DOHH2 (cell line): ENCODE results near the gene DOCK9.

ENCODE experiments used
- H3F3A ChIP-seq: fragments of 200-600 bp; sonication (generic), shearing (Covaris generic); 2 replicates; pipeline ENCODE4 v1.6.0; 2016; ENCODE audit warnings: antibody characterized with exemption, mild to moderate bottlenecking; ENCODE audit not compliant: control insufficient read depth, insufficient read depth
- H3K27ac ChIP-seq: fragments of 200-600 bp; sonication (generic); 2 replicates; pipeline ENCODE4 v1.5.1; 2014; ENCODE audit warnings: low read depth, mild to moderate bottlenecking, low read length, moderate library complexity
- H3K27me3 ChIP-seq: fragments of 200-600 bp; sonication (generic); 2 replicates; pipeline ENCODE4 v1.6.1; 2014; ENCODE audit warnings: mild to moderate bottlenecking, low read length, mixed read lengths; ENCODE audit not compliant: control insufficient read depth
- H3K36me3 ChIP-seq: fragments of 200-600 bp; sonication (generic); 2 replicates; pipeline ENCODE4 v1.6.1; 2014; ENCODE audit warnings: mild to moderate bottlenecking, low read length, moderate library complexity, mixed read lengths; ENCODE audit not compliant: control insufficient read depth
- H3K4me1 ChIP-seq: fragments of 200-600 bp; sonication (generic); 2 replicates; pipeline ENCODE4 v1.6.1; 2014; ENCODE audit warnings: mild to moderate bottlenecking, low read length, mixed read lengths; ENCODE audit not compliant: control insufficient read depth
- H3K4me2 ChIP-seq: fragments of 200-600 bp; sonication (generic); 2 replicates; pipeline ENCODE4 v1.6.0; 2014; ENCODE audit warnings: mild to moderate bottlenecking, low read length, moderate library complexity
- H3K4me3 ChIP-seq: fragments of 200-600 bp; sonication (generic); 2 replicates; pipeline ENCODE4 v1.5.1; 2014; ENCODE audit warnings: mild to moderate bottlenecking, low read length, mixed read lengths
- H3K79me2 ChIP-seq: fragments of 200-600 bp; sonication (generic); 2 replicates; pipeline ENCODE4 v1.6.1; 2014; ENCODE audit warnings: mild to moderate bottlenecking, low read length, mixed read lengths; ENCODE audit not compliant: control insufficient read depth
- H3K9me2 ChIP-seq: fragments of 200-600 bp; sonication (generic); replicated peaks from 2 replicates; pipeline ENCODE4 v1.6.1; 2014; ENCODE audit warnings: mild to moderate bottlenecking, low read length, mixed read lengths; ENCODE audit not compliant: control insufficient read depth
- H3K9me3 ChIP-seq: fragments of 200-600 bp; sonication (generic); 2 replicates; pipeline ENCODE4 v1.6.1; 2014; ENCODE audit warnings: antibody characterized with exemption, low read length, mixed read lengths; ENCODE audit not compliant: control insufficient read depth, insufficient read depth
- H4K20me1 ChIP-seq: fragments of 200-600 bp; sonication (generic); 2 replicates; pipeline ENCODE4 v1.6.0; 2014; ENCODE audit warnings: low read depth, mild to moderate bottlenecking, antibody characterized with exemption, low read length, moderate library complexity; ENCODE audit not compliant: control insufficient read depth, insufficient read depth
- EZH2phosphoT487 ChIP-seq: fragments of 200-600 bp; sonication (generic); IDR thresholded peaks from 2 replicates; pipeline ENCODE4 v1.6.1; 2017; ENCODE audit warnings: borderline replicate concordance, mild to moderate bottlenecking, antibody characterized with exemption, low read length, moderate library complexity, mixed read lengths
- TF ChIP-seq, protein P1 (sequence below): fragments of 200-600 bp; sonication (generic); IDR thresholded peaks from one replicate; pipeline ENCODE4 v1.5.1; 2014; ENCODE audit warnings: antibody characterized with exemption, mild to moderate bottlenecking, low read depth, low read length; ENCODE audit not compliant: poor library complexity, severe bottlenecking

DOCK9 gene

GRCh38 chr13:98783856-98784478 is 193.9 kb downstream of the DOCK9 start:
- H3K36me3 ChIP-seq, result no peaks in the 10 kb centered on the region
- no peaks in the 10 kb centered on the region for H3F3A ChIP-seq
- H3K27me3 ChIP-seq, result no peaks in the 10 kb centered on the region
- no peaks in the 10 kb centered on the region for H3K79me2 ChIP-seq
- no peaks in the 10 kb centered on the region for H4K20me1 ChIP-seq
- no peaks in the 10 kb centered on the region for H3K9me3 ChIP-seq
- TF ChIP-seq, protein P1, sequence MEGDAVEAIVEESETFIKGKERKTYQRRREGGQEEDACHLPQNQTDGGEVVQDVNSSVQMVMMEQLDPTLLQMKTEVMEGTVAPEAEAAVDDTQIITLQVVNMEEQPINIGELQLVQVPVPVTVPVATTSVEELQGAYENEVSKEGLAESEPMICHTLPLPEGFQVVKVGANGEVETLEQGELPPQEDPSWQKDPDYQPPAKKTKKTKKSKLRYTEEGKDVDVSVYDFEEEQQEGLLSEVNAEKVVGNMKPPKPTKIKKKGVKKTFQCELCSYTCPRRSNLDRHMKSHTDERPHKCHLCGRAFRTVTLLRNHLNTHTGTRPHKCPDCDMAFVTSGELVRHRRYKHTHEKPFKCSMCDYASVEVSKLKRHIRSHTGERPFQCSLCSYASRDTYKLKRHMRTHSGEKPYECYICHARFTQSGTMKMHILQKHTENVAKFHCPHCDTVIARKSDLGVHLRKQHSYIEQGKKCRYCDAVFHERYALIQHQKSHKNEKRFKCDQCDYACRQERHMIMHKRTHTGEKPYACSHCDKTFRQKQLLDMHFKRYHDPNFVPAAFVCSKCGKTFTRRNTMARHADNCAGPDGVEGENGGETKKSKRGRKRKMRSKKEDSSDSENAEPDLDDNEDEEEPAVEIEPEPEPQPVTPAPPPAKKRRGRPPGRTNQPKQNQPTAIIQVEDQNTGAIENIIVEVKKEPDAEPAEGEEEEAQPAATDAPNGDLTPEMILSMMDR, result no peak
- no peak for TF ChIP-seq EZH2phosphoT487
- H3K4me2 ChIP-seq, result no peak overlapping the region
- H3K4me1 ChIP-seq, result no peaks in the 10 kb centered on the region
- no peaks in the 10 kb centered on the region for H3K9me2 ChIP-seq
- H3K4me3 ChIP-seq, result no peak overlapping the region
- H3K27ac ChIP-seq, result no peak overlapping the region

DNA sequence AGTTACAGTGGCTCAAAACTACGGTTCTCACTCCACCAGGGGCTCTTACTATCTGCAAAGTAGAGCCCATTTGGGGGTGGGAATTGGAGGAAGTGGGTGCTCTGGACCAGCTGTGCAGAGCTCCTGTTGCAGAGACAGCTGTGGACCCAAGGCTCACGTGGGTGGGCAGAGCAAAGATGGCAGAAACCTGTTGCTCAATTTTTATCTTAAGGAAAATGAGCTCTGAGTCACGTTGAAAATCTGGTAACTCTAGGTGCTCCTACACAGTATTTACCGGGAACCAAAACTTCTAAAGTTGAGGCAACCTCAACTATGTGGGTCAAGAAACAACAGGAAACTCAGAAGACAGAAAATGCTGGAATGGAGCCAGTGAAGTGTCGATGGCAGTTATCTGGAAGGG is 195.2 kb downstream of the DOCK9 start:
- Histone ChIP-seq H3K27ac (no peak overlapping the region), H3K4me1 (no peaks in the 10 kb centered on the region)
- TF ChIP-seq EZH2phosphoT487, result no peak
- TF ChIP-seq, protein P1, result no peak

GRCh38 chr13:98781905-98782304 is 196.0 kb downstream of the DOCK9 start:
- no peaks in the 10 kb centered on the region for H3K4me1 ChIP-seq
- no peaks in the 10 kb centered on the region for H3F3A ChIP-seq
- no peaks in the 10 kb centered on the region for H4K20me1 ChIP-seq
- no peak overlapping the region for H3K4me2 ChIP-seq
- no peaks in the 10 kb centered on the region for H3K79me2 ChIP-seq
- no peak for TF ChIP-seq EZH2phosphoT487
- H3K36me3 ChIP-seq, result no peaks in the 10 kb centered on the region
- no peak overlapping the region for H3K27ac ChIP-seq
- H3K27me3 ChIP-seq, result no peaks in the 10 kb centered on the region
- no peak overlapping the region for H3K4me3 ChIP-seq
- no peaks in the 10 kb centered on the region for H3K9me3 ChIP-seq
- no peaks in the 10 kb centered on the region for H3K9me2 ChIP-seq

More for the DNA sequence above, 195.2 kb downstream of the DOCK9 start:
- Histone ChIP-seq H3K79me2 (no peaks in the 10 kb centered on the region), H4K20me1 (no peaks in the 10 kb centered on the region), H3K27me3 (no peaks in the 10 kb centered on the region), H3K36me3 (no peaks in the 10 kb centered on the region), H3K9me2 (no peaks in the 10 kb centered on the region), H3F3A (no peaks in the 10 kb centered on the region), H3K9me3 (no peaks in the 10 kb centered on the region), H3K4me2 (no peak overlapping the region), H3K4me3 (no peak overlapping the region)

GRCh38 chr13:98781470-98781869 is 196.4 kb downstream of the DOCK9 start:
- no peak overlapping the region for H3K4me3 ChIP-seq
- H3K4me2 ChIP-seq, result no peak overlapping the region
- no peaks in the 10 kb centered on the region for H3K36me3 ChIP-seq
- H3K9me3 ChIP-seq, result no peaks in the 10 kb centered on the region
- no peaks in the 10 kb centered on the region for H3K79me2 ChIP-seq
- no peaks in the 10 kb centered on the region for H3K27me3 ChIP-seq
- H3K4me1 ChIP-seq, result no peaks in the 10 kb centered on the region
- TF ChIP-seq EZH2phosphoT487, result no peak
- TF ChIP-seq, protein P1, result no peak
- no peak overlapping the region for H3K27ac ChIP-seq
- H3K9me2 ChIP-seq, result no peaks in the 10 kb centered on the region
- no peaks in the 10 kb centered on the region for H3F3A ChIP-seq
- no peaks in the 10 kb centered on the region for H4K20me1 ChIP-seq
